HG02970 (cell line): ENCODE measurements around the gene TYROBP.
"Not testable (repeated sequence)": the region's sequence is repeated elsewhere in the genome, so short reads cannot be mapped to it uniquely, and the experiment has no call there.

Experiments used
- ATAC-seq: cut with Tn5 transposase; IDR thresholded peaks from one replicate; pipeline ENCODE4 v1.9.1; 2021; ENCODE audit warnings: mild to moderate bottlenecking, moderate library complexity, moderate number of reproducible peaks; ENCODE audit not compliant: unreplicated experiment, low FRiP score

The TYROBP gene

GRCh38 chr19:35901854-35902661 lies 6.0 kb downstream of the TYROBP start, which contains the start of gene HCST:
Gene HCST (plus strand): TSS chr19:35902529. CDS start chr19:35902594, 65 bp downstream.
- ATAC-seq = no peak

- no peak for ATAC-seq
Observed at GRCh38 chr19:35901055-35901644, 6.9 kb downstream of the TYROBP start.

GRCh38 chr19:35899547-35900214 lies 8.4 kb downstream of the TYROBP start:
- peak; percentile 40 for ATAC-seq

GRCh38 chr19:35898499-35898809 lies 9.6 kb downstream of the TYROBP start:
- ATAC-seq = no peak

GRCh38 chr19:35897706-35898451 lies 10.2 kb downstream of the TYROBP start:
- no peak for ATAC-seq

GRCh38 chr19:35896643-35897040 lies 11.5 kb downstream of the TYROBP start:
- ATAC-seq = no peak

GRCh38 chr19:35895911-35896642 lies 12.0 kb downstream of the TYROBP start:
- no peak for ATAC-seq

- ATAC-seq = no peak
Observed at GRCh38 chr19:35894342-35894741, 13.8 kb downstream of the TYROBP start.

GRCh38 chr19:35891819-35892218 lies 16.3 kb downstream of the TYROBP start:
- not testable (repeated sequence) for ATAC-seq

GRCh38 chr19:35890113-35890650 lies 17.9 kb downstream of the TYROBP start:
- ATAC-seq = no peak

GRCh38 chr19:35889370-35890112 lies 18.6 kb downstream of the TYROBP start:
- no peak for ATAC-seq

- ATAC-seq = no peak
Observed at GRCh38 chr19:35888398-35888797, 19.7 kb downstream of the TYROBP start.

GRCh38 chr19:35887197-35887596 lies 20.9 kb downstream of the TYROBP start:
- ATAC-seq = no peak

GRCh38 chr19:35885904-35886303 lies 22.2 kb downstream of the TYROBP start:
- no peak for ATAC-seq

GRCh38 chr19:35885225-35885738 lies 22.8 kb downstream of the TYROBP start:
- ATAC-seq = no peak

- no peak for ATAC-seq
Observed at GRCh38 chr19:35883882-35884281, 24.2 kb downstream of the TYROBP start.

- no peak for ATAC-seq
Observed at GRCh38 chr19:35882114-35882832, 25.8 kb downstream of the TYROBP start.

- ATAC-seq = no peak
Observed at GRCh38 chr19:35879770-35880317, 28.3 kb downstream of the TYROBP start.
